WTC11 (cell line): ENCODE results near the gene CCDC201. TPM values are rescaled to one million over a fixed set of nuclear protein-coding genes. Genes with fewer than 3 reads are reported as not detected.

Experiments
- ATAC-seq: fragments of 200-7000 bp; cut with Tn5 transposase; 2 replicates; pipeline ENCODE4 v1.10.0; 2021; ENCODE audit warnings: mild to moderate bottlenecking, moderate library complexity
- CTCF ChIA-PET: fragments of 300-600 bp; sonication (Branson Sonifier 250); formaldehyde crosslinking; loops from one replicate; lab custom pipeline; 2021; ENCODE audit warnings: antibody characterized with exemption; lab: Charles Lee
- POLR2A ChIA-PET: fragments of 350-600 bp; sonication (Branson Sonifier 250); formaldehyde crosslinking; loops from one replicate; lab custom pipeline; 2021; ENCODE audit warnings: antibody characterized with exemption; lab: Charles Lee
- DNase-seq: peaks from one replicate; pipeline ENCODE4 v3.0.0; 2021; ENCODE audit warnings: low spot score
- H3K27ac Mint-ChIP-seq: 2 replicates; pipeline ENCODE4 v1.8.0; 2021; ENCODE audit warnings: mixed read lengths
- H3K27me3 Mint-ChIP-seq: 2 replicates; pipeline ENCODE4 v1.8.0; 2021; ENCODE audit warnings: low read depth, mild to moderate bottlenecking, moderate library complexity, mixed read lengths
- H3K36me3 Mint-ChIP-seq: 2 replicates; pipeline ENCODE4 v1.8.0; 2021; ENCODE audit warnings: mixed read lengths
- H3K4me1 Mint-ChIP-seq: 2 replicates; pipeline ENCODE4 v1.8.0; 2022; ENCODE audit warnings: mixed read lengths
- H3K4me3 Mint-ChIP-seq: 2 replicates; pipeline ENCODE4 v1.8.0; 2021; ENCODE audit warnings: mild to moderate bottlenecking, moderate library complexity, mixed read lengths
- H3K9me3 Mint-ChIP-seq: 2 replicates; pipeline ENCODE4 v1.8.0; 2021; ENCODE audit warnings: mixed read lengths
- AFF4 ChIP-seq: sonication (generic); formaldehyde crosslinking; IDR thresholded peaks from 2 replicates; pipeline ENCODE4 v1.8.1; 2023; ENCODE audit warnings: mild to moderate bottlenecking, missing genetic modification reagents, borderline replicate concordance
- CREB1 ChIP-seq: sonication (generic); formaldehyde crosslinking; IDR thresholded peaks from 2 replicates; pipeline ENCODE4 v1.8.0; 2023; ENCODE audit warnings: mild to moderate bottlenecking, missing genetic modification reagents
- E2F4 ChIP-seq: sonication (generic); formaldehyde crosslinking; IDR thresholded peaks from 2 replicates; pipeline ENCODE4 v1.8.1; 2022; ENCODE audit warnings: low read depth, mild to moderate bottlenecking, moderate library complexity, missing genetic modification reagents, borderline replicate concordance
- ESRRA ChIP-seq: sonication (generic); formaldehyde crosslinking; IDR thresholded peaks from 2 replicates; pipeline ENCODE4 v1.8.1; 2022; ENCODE audit warnings: mild to moderate bottlenecking, missing genetic modification reagents, borderline replicate concordance
- HMGA2 ChIP-seq: fragments of 250-450 bp; sonication (Bioruptor Pico); IDR thresholded peaks from 2 replicates; pipeline ENCODE4 v1.4.0; 2021; ENCODE audit warnings: mild to moderate bottlenecking, moderate library complexity
- JUN ChIP-seq: sonication (generic); formaldehyde crosslinking; IDR thresholded peaks from 2 replicates; pipeline ENCODE4 v1.8.0; 2023; ENCODE audit warnings: mild to moderate bottlenecking, missing genetic modification reagents
- KAT7 ChIP-seq: sonication (generic); formaldehyde crosslinking; IDR thresholded peaks from 2 replicates; pipeline ENCODE4 v1.8.1; 2023; ENCODE audit warnings: missing genetic modification reagents, mild to moderate bottlenecking, borderline replicate concordance
- MAX ChIP-seq: sonication (generic); formaldehyde crosslinking; IDR thresholded peaks from 2 replicates; pipeline ENCODE4 v1.8.0; 2022; ENCODE audit warnings: mild to moderate bottlenecking, missing genetic modification reagents
- MLX ChIP-seq: sonication (generic); formaldehyde crosslinking; IDR thresholded peaks from 2 replicates; pipeline ENCODE4 v1.8.1; 2023; ENCODE audit warnings: mild to moderate bottlenecking, missing genetic modification reagents, moderate library complexity
- MYBL2 ChIP-seq: sonication (generic); formaldehyde crosslinking; IDR thresholded peaks from 2 replicates; pipeline ENCODE4 v1.8.1; 2023; ENCODE audit warnings: mild to moderate bottlenecking, moderate library complexity, missing genetic modification reagents
- SOX15 ChIP-seq: fragments of 250-450 bp; sonication (Bioruptor Pico); IDR thresholded peaks from 2 replicates; pipeline ENCODE4 v1.9.0; 2021; ENCODE audit warnings: mild to moderate bottlenecking
- TCF7 ChIP-seq: sonication (generic); formaldehyde crosslinking; IDR thresholded peaks from 2 replicates; pipeline ENCODE4 v1.8.0; 2022; ENCODE audit warnings: mild to moderate bottlenecking, low read depth, missing genetic modification reagents, moderate library complexity
- TEAD1 ChIP-seq: sonication (generic); formaldehyde crosslinking; IDR thresholded peaks from 2 replicates; pipeline ENCODE4 v1.8.0; 2022; ENCODE audit warnings: mild to moderate bottlenecking, missing genetic modification reagents
- TP53 ChIP-seq: sonication (generic); formaldehyde crosslinking; IDR thresholded peaks from 2 replicates; pipeline ENCODE4 v1.8.1; 2023; ENCODE audit warnings: mild to moderate bottlenecking, missing genetic modification reagents
- ZBTB21 ChIP-seq: sonication (generic); formaldehyde crosslinking; IDR thresholded peaks from 2 replicates; pipeline ENCODE4 v1.8.1; 2023; ENCODE audit warnings: mild to moderate bottlenecking, missing genetic modification reagents, borderline replicate concordance
- ZNF232 ChIP-seq: sonication (generic); formaldehyde crosslinking; IDR thresholded peaks from 2 replicates; pipeline ENCODE4 v1.8.0; 2022; ENCODE audit warnings: mild to moderate bottlenecking, missing genetic modification reagents
- ZNF416 ChIP-seq: fragments of 250-450 bp; sonication (Bioruptor Pico); IDR thresholded peaks from 2 replicates; pipeline ENCODE4 v1.9.0; 2021; ENCODE audit warnings: mild to moderate bottlenecking, inconsistent platforms
- ZSCAN18 ChIP-seq: fragments of 250-450 bp; sonication (Bioruptor Pico); IDR thresholded peaks from 2 replicates; pipeline ENCODE4 v2.1.2; 2022; ENCODE audit warnings: mild to moderate bottlenecking, moderate library complexity
- total RNA-seq: library from RNA; stranded (reverse); gene quantifications from 3 replicates; pipeline ENCODE4 v1.2.3, GENCODE V29; 2021
- TF ChIP-seq, protein P1 (sequence below): sonication (generic); formaldehyde crosslinking; IDR thresholded peaks from 2 replicates; pipeline ENCODE4 v1.8.1; 2023; ENCODE audit warnings: mild to moderate bottlenecking, missing genetic modification reagents
- TF ChIP-seq, protein P2 (sequence below): sonication (generic); formaldehyde crosslinking; IDR thresholded peaks from 2 replicates; pipeline ENCODE4 v1.8.1; 2022; ENCODE audit warnings: mild to moderate bottlenecking, missing genetic modification reagents, moderate library complexity, borderline replicate concordance
- TF ChIP-seq, protein P3 (sequence below): sonication (generic); formaldehyde crosslinking; IDR thresholded peaks from 2 replicates; pipeline ENCODE4 v1.8.0; 2023; ENCODE audit warnings: missing genetic modification reagents

CCDC201 gene
- total RNA-seq, 1 experiment from 2014 or later: not detected

- H3K36me3 Mint-ChIP-seq: no peaks in the 10 kb centered on the region
- peaks cover 16% of the 10 kb centered on the region for H3K4me1 Mint-ChIP-seq
- no peak for DNase-seq
- H3K9me3 Mint-ChIP-seq: no peaks in the 10 kb centered on the region
- H3K27me3 Mint-ChIP-seq: peaks cover 61% of the 10 kb centered on the region
- CTCF ChIA-PET: interaction anchor here (1.0 to 2.5 kb wide), 5 partner anchors 17 to 33 kb away, joined by 4 to 13 read pairs (median 9); partner anchors contain the start of gene IGFBP3
- POLR2A ChIA-PET: interaction anchor here (1.0 kb wide), 1 partner anchor 1291 kb away, joined by 3 read pairs; no protein-coding TSS in a partner anchor
- no peak overlapping the region for H3K27ac Mint-ChIP-seq
- TF ChIP-seq KAT7 (no peak), E2F4 (no peak), CREB1 (CRISPR knock-in tag) (no peak), AFF4 (no peak), MYBL2 (CRISPR knock-in tag) (no peak), TEAD1 (CRISPR knock-in tag) (no peak), ZSCAN18 (CRISPR knock-in tag) (no peak), HMGA2 (CRISPR knock-in tag) (no peak), ZNF416 (CRISPR knock-in tag) (no peak)
- TF ChIP-seq, protein P1, sequence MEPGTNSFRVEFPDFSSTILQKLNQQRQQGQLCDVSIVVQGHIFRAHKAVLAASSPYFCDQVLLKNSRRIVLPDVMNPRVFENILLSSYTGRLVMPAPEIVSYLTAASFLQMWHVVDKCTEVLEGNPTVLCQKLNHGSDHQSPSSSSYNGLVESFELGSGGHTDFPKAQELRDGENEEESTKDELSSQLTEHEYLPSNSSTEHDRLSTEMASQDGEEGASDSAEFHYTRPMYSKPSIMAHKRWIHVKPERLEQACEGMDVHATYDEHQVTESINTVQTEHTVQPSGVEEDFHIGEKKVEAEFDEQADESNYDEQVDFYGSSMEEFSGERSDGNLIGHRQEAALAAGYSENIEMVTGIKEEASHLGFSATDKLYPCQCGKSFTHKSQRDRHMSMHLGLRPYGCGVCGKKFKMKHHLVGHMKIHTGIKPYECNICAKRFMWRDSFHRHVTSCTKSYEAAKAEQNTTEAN (CRISPR knock-in tag): no peak
- TF ChIP-seq, protein P2, sequence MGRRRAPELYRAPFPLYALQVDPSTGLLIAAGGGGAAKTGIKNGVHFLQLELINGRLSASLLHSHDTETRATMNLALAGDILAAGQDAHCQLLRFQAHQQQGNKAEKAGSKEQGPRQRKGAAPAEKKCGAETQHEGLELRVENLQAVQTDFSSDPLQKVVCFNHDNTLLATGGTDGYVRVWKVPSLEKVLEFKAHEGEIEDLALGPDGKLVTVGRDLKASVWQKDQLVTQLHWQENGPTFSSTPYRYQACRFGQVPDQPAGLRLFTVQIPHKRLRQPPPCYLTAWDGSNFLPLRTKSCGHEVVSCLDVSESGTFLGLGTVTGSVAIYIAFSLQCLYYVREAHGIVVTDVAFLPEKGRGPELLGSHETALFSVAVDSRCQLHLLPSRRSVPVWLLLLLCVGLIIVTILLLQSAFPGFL: no peak
- ATAC-seq: peak; percentile 62
- peak overlapping the region; percentile 62 for H3K4me3 Mint-ChIP-seq
Measured at GRCh38 chr7:45888993-45889366, 16.1 kb upstream of the CCDC201 start.

DNA sequence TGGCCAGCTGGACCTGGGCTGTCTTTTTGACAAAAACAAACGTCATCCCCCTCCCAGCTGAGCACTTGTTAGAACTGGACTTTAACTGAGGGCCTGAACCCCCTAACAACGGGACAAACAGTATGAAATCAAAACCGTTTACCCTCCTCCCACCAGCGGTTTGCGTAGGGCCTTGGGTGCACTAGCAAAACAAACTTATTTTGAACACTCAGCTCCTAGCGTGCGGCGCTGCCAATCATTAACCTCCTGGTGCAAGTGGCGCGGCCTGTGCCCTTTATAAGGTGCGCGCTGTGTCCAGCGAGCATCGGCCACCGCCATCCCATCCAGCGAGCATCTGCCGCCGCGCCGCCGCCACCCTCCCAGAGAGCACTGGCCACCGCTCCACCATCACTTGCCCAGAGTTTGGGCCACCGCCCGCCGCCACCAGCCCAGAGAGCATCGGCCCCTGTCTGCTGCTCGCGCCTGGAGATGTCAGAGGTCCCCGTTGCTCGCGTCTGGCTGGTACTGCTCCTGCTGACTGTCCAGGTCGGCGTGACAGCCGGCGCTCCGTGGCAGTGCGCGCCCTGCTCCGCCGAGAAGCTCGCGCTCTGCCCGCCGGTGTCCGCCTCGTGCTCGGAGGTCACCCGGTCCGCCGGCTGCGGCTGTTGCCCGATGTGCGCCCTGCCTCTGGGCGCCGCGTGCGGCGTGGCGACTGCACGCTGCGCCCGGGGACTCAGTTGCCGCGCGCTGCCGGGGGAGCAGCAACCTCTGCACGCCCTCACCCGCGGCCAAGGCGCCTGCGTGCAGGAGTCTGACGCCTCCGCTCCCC is 15.5 kb upstream of the CCDC201 start, which contains the start of gene IGFBP1:
Gene IGFBP1 (plus strand): TSS at position 304 of the 808 bp plus-strand sequence. CDS start 165 bp downstream, at position 469.
- H3K4me1 Mint-ChIP-seq: peaks cover 16% of the 10 kb centered on the region
- ATAC-seq (peak; percentile 60), DNase-seq (peak; percentile 29)
- no peaks in the 10 kb centered on the region for H3K9me3 Mint-ChIP-seq
- CTCF ChIA-PET: interaction anchor here (1.0 to 2.5 kb wide), 5 partner anchors 16 to 34 kb away, joined by 4 to 13 read pairs (median 9); partner anchors contain the start of gene IGFBP3
- H3K27me3 Mint-ChIP-seq: peaks cover 65% of the 10 kb centered on the region
- no peak within 1 kb of the TSS for H3K27ac Mint-ChIP-seq
- POLR2A ChIA-PET: interaction anchor here (1.0 kb wide), 1 partner anchor 1292 kb away, joined by 3 read pairs; no protein-coding TSS in a partner anchor
- no peaks in the 10 kb centered on the region for H3K36me3 Mint-ChIP-seq
- H3K4me3 Mint-ChIP-seq: peak within 1 kb of the TSS; percentile 65
- TF ChIP-seq TP53: peak; percentile 58; the same call in 1 of the 2 replicates
- TF ChIP-seq TCF7 (CRISPR knock-in tag): 0 out of 2 replicates have a peak, but pooled peaks have one; percentile 58
- TF ChIP-seq, protein P3, sequence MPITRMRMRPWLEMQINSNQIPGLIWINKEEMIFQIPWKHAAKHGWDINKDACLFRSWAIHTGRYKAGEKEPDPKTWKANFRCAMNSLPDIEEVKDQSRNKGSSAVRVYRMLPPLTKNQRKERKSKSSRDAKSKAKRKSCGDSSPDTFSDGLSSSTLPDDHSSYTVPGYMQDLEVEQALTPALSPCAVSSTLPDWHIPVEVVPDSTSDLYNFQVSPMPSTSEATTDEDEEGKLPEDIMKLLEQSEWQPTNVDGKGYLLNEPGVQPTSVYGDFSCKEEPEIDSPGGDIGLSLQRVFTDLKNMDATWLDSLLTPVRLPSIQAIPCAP (CRISPR knock-in tag): 0 out of 2 replicates have a peak, but pooled peaks have one; percentile 22
- 0 out of 2 replicates have a peak, but pooled peaks have one; percentile 23 for TF ChIP-seq TEAD1 (CRISPR knock-in tag)
- TF ChIP-seq SOX15 (CRISPR knock-in tag): no peak
- TF ChIP-seq, protein P1 (CRISPR knock-in tag): no peak
- TF ChIP-seq ZNF232 (CRISPR knock-in tag): no peak
- TF ChIP-seq JUN (CRISPR knock-in tag): 0 out of 2 replicates have a peak, but pooled peaks have one; percentile 48
- 0 out of 2 replicates have a peak, but pooled peaks have one; percentile 46 for TF ChIP-seq ESRRA (CRISPR knock-in tag)
- peak; percentile 59; the same call in 1 of the 2 replicates for TF ChIP-seq MAX (CRISPR knock-in tag)
- TF ChIP-seq ZBTB21 (CRISPR knock-in tag): no peak; the same call in 1 of the 2 replicates
- TF ChIP-seq MLX: 0 out of 2 replicates have a peak, but pooled peaks have one; percentile 45
